DMS 273 (cell line): Measurements from ENCODE around the gene USP12.

Source experiments
- DNase-seq: peaks from one replicate; lab custom pipeline; 2025; ENCODE audit not compliant: unreplicated experiment; lab: John Stamatoyannopoulos, UW

Gene USP12

GRCh38 chr13:27040826-27041108, 130.8 kb downstream of the USP12 start:
- no peak for DNase-seq

GRCh38 chr13:27039171-27039701, 132.4 kb downstream of the USP12 start:
- DNase-seq: no peak

- no peak for DNase-seq
Measured at GRCh38 chr13:27038323-27038722, 133.3 kb downstream of the USP12 start.

GRCh38 chr13:27037571-27037970, 134.0 kb downstream of the USP12 start:
- DNase-seq: no peak

GRCh38 chr13:27037171-27037570, 134.4 kb downstream of the USP12 start:
- no peak for DNase-seq

- no peak for DNase-seq
Measured at GRCh38 chr13:27036236-27036981, 135.2 kb downstream of the USP12 start.

GRCh38 chr13:27035892-27036235, 135.7 kb downstream of the USP12 start:
- no peak for DNase-seq

GRCh38 chr13:27034678-27035111, 136.9 kb downstream of the USP12 start:
- DNase-seq: no peak

- DNase-seq: no peak
Measured at GRCh38 chr13:27028683-27029480, 142.7 kb downstream of the USP12 start.

GRCh38 chr13:27027086-27027667, 144.4 kb downstream of the USP12 start:
- no peak for DNase-seq

- DNase-seq: no peak
Measured at GRCh38 chr13:27026396-27026795, 145.2 kb downstream of the USP12 start.

- peak; percentile 49 for DNase-seq
Measured at GRCh38 chr13:27024776-27025492, 146.7 kb downstream of the USP12 start.

- no peak for DNase-seq
Measured at GRCh38 chr13:27024074-27024461, 147.5 kb downstream of the USP12 start.

GRCh38 chr13:27023385-27024073, 148.1 kb downstream of the USP12 start:
- DNase-seq: no peak

GRCh38 chr13:27022571-27023311, 148.9 kb downstream of the USP12 start:
- DNase-seq: peak; percentile 39

- DNase-seq: no peak
Measured at GRCh38 chr13:27020415-27020814, 151.2 kb downstream of the USP12 start.

GRCh38 chr13:27018882-27019281, 152.7 kb downstream of the USP12 start:
- DNase-seq: no peak

- no peak for DNase-seq
Measured at GRCh38 chr13:27018344-27018861, 153.2 kb downstream of the USP12 start.

- DNase-seq: peak; percentile 87
Measured at GRCh38 chr13:27016875-27017274, 154.7 kb downstream of the USP12 start.
